Measurements from ENCODE around the gene VRK3.
A peak's percentile ranks its signal among the peaks of the same experiment; 100 is the strongest.

The VRK3 gene

GRCh38 chr19:50046649-50047503 is 21.7 kb upstream of the VRK3 start:
- FAIRE-seq (no peak), DNase-seq (ENCODE audit: insufficient read length, low spot score) (no peak)
- TF ChIP-seq, protein P1, sequence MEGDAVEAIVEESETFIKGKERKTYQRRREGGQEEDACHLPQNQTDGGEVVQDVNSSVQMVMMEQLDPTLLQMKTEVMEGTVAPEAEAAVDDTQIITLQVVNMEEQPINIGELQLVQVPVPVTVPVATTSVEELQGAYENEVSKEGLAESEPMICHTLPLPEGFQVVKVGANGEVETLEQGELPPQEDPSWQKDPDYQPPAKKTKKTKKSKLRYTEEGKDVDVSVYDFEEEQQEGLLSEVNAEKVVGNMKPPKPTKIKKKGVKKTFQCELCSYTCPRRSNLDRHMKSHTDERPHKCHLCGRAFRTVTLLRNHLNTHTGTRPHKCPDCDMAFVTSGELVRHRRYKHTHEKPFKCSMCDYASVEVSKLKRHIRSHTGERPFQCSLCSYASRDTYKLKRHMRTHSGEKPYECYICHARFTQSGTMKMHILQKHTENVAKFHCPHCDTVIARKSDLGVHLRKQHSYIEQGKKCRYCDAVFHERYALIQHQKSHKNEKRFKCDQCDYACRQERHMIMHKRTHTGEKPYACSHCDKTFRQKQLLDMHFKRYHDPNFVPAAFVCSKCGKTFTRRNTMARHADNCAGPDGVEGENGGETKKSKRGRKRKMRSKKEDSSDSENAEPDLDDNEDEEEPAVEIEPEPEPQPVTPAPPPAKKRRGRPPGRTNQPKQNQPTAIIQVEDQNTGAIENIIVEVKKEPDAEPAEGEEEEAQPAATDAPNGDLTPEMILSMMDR (IDR thresholded peaks at IDR 0.05; ENCODE audit: insufficient read depth, missing control alignments), result peak; percentile 27

GRCh38 chr19:50044922-50045321 is 19.8 kb upstream of the VRK3 start:
- FAIRE-seq (no peak), DNase-seq (ENCODE audit: insufficient read length, low spot score) (no peak)
- TF ChIP-seq, protein P1 (IDR thresholded peaks at IDR 0.05; ENCODE audit: insufficient read depth, missing control alignments), result no peak

- TF ChIP-seq, protein P1 (IDR thresholded peaks at IDR 0.05; ENCODE audit: insufficient read depth, missing control alignments), result no peak
- FAIRE-seq, result no peak
- DNase-seq (ENCODE audit: insufficient read length, low spot score), result no peak
These were observed 18.8 kb upstream of the VRK3 start for GRCh38 chr19:50043967-50044366.

GRCh38 chr19:50042363-50043024 is 17.3 kb upstream of the VRK3 start:
- FAIRE-seq (no peak), DNase-seq (ENCODE audit: insufficient read length, low spot score) (no peak)
- TF ChIP-seq, protein P1 (IDR thresholded peaks at IDR 0.05; ENCODE audit: insufficient read depth, missing control alignments), result no peak

DNA sequence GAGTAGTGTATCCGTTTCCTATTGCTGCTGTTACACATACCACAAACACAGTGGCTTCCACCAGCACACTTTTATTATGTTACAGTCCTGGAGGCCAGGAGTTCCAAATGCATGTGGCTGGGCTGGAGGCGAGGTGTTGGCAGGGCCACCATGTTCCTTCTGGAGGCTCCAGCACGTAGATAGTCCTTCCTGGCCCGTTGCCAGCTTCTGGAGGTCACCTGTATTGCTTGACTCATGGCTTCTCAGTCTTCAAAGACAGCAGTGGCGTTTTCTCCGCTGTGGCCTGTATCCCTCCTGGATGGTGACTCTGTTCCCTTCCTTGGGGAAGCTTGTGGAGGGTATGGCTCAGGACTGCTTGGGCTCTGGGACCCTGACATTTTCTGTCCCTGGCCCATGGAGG is 15.8 kb upstream of the VRK3 start:
- FAIRE-seq (no peak), DNase-seq (ENCODE audit: insufficient read length, low spot score) (no peak)
- TF ChIP-seq, protein P1 (IDR thresholded peaks at IDR 0.05; ENCODE audit: insufficient read depth, missing control alignments), result no peak

GRCh38 chr19:50039968-50040367 is 14.8 kb upstream of the VRK3 start:
- FAIRE-seq, result no peak
- TF ChIP-seq, protein P1 (IDR thresholded peaks at IDR 0.05; ENCODE audit: insufficient read depth, missing control alignments), result no peak
- DNase-seq (ENCODE audit: insufficient read length, low spot score), result no peak

GRCh38 chr19:50036908-50037307 is 11.7 kb upstream of the VRK3 start:
- DNase-seq (ENCODE audit: insufficient read length, low spot score) (no peak), FAIRE-seq (no peak)
- TF ChIP-seq, protein P1 (IDR thresholded peaks at IDR 0.05; ENCODE audit: insufficient read depth, missing control alignments), result no peak
